Testis (tissue), 3 donors: ENCODE measurements around the gene CCDC194. TPM values are rescaled to one million over a fixed set of nuclear protein-coding genes. Genes with fewer than 3 reads are reported as not detected.

Experiments
- DNase-seq: peaks from one replicate; pipeline ENCODE4 v3.0.0-alpha.2; 2019
- H3K27ac ChIP-seq, 2 donors: fragments of 200-600 bp; sonication (generic); one replicate each; pipeline ENCODE4 v1.5.1; 2019
- H3K27me3 ChIP-seq: fragments of 200-600 bp; sonication (generic); one replicate; pipeline ENCODE4 v1.5.1; 2019
- H3K36me3 ChIP-seq: fragments of 200-600 bp; sonication (generic); one replicate; pipeline ENCODE4 v1.5.1; 2017; ENCODE audit warnings: low read depth; ENCODE audit errors: missing control alignments
- H3K4me1 ChIP-seq: fragments of 200-600 bp; sonication (generic); one replicate; pipeline ENCODE4 v1.5.1; 2019
- H3K4me3 ChIP-seq, 2 donors: fragments of 200-600 bp; sonication (generic); one replicate each; pipeline ENCODE4 v1.5.1; 2017 to 2019
- H3K9me3 ChIP-seq: fragments of 200-600 bp; sonication (generic); one replicate; pipeline ENCODE4 v1.5.1; 2017
- CTCF ChIP-seq, 3 experiments: fragments of 450-650 bp in 2 of 3; fragments of 200-600 bp in 1 of 3; sonication (generic) in 1 of 3; IDR thresholded peaks; one replicate each; pipeline ENCODE4 v1.5.1; 2016 to 2019; ENCODE audit warnings: antibody characterized with exemption in 3 of 3, mild to moderate bottlenecking in 2 of 3, moderate library complexity in 1 of 3
- POLR2A ChIP-seq: fragments of 450-650 bp; IDR thresholded peaks from one replicate; pipeline ENCODE4 v1.6.1; 2017; ENCODE audit warnings: antibody characterized with exemption, mild to moderate bottlenecking, moderate library complexity
- WGBS, 2 donors: methylation state at CpG; one replicate each; pipeline ENCODE4 v1.1.5; 2018; 5-methylcytosine and 5-hydroxymethylcytosine counted together
- intact Hi-C: fragments of 100-400 bp; cut with DNase I; formaldehyde crosslinking; loops from one replicate; pipeline ENCODE4 v1.15.1; 2023; ENCODE audit warnings: low total_unique reads
- polyA plus RNA-seq: library from polyadenylated mRNA; stranded (reverse); fragments of 350-450 nt; fragmentation: Illumina TruSeq; extraction: RNeasy Lipid Tissue Mini Kit (QIAGEN cat#74804); gene quantifications from one replicate; pipeline ENCODE4 v1.2.3, GENCODE V29; 2014; ENCODE audit warnings: low read depth, low replicate concordance; ENCODE audit not compliant: insufficient read depth
- total RNA-seq, 2 donors: library from RNA; depleted of rRNA; stranded (reverse); fragments of >200 nt; gene quantifications; one replicate each; pipeline ENCODE4 v1.2.3, GENCODE V29; 2016

Gene CCDC194
- total and polyA plus RNA-seq, 3 donors from 2014 or later, result 0.45 to 1.3 TPM; not detected in 1

GRCh38 chr19:17419154-17419620, 25.2 kb upstream of the CCDC194 start:
- Histone ChIP-seq H3K4me3 (peak overlapping the region; percentile 51 to 86), H3K9me3 (no peaks in the 10 kb centered on the region), H3K27me3 (no peaks in the 10 kb centered on the region), H3K4me1 (peaks cover 15% of the 10 kb centered on the region), H3K27ac (peak overlapping the region; percentile 63 to 93), H3K36me3 (no peaks in the 10 kb centered on the region)
- 3 to 8% methylated on average over 8 of the region's 8 CpGs for WGBS, 2 donors
- intact Hi-C loops, result no loop called here
- TF ChIP-seq POLR2A (no peak), CTCF (IDR thresholded peaks at IDR 0.05) (no peak)
- no peak for DNase-seq

DNA sequence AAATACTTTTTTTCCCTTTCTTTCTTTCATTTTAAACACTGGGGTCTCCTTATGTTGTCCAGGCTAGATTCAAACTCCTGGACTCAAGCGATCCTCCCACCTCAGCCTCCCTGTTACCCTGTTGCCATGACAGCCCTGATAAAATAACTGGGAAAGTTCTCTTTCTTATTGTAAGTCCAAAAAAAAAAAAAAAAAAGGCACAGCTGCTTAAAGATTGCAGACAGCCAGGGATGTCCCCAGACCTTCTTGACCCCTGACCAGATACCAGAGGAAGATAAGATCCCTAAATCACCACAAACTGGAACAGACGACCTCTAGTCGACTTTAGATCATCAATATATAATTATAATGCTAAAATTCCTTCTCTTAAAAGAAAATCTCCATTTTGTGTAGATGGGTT, 24.7 kb upstream of the CCDC194 start:
- peak overlapping the region in 1 of 2 donors; percentile 86 for H3K4me3 ChIP-seq
- intact Hi-C loops, result no loop called here
- no peaks in the 10 kb centered on the region for H3K36me3 ChIP-seq
- peaks cover 15% of the 10 kb centered on the region for H3K4me1 ChIP-seq
- H3K27me3 ChIP-seq, result no peaks in the 10 kb centered on the region
- TF ChIP-seq POLR2A, result no peak
- no peak for TF ChIP-seq CTCF (IDR thresholded peaks at IDR 0.05)
- 36 to 46% methylated on average over 3 of the region's 3 CpGs for WGBS, 2 donors
- no peak overlapping the region for H3K27ac ChIP-seq
- no peak for DNase-seq
- H3K9me3 ChIP-seq, result no peaks in the 10 kb centered on the region

GRCh38 chr19:17415121-17415520, 21.1 kb upstream of the CCDC194 start:
- intact Hi-C loops, result no loop called here
- Histone ChIP-seq H3K27me3 (no peaks in the 10 kb centered on the region), H3K27ac (peak overlapping the region; percentile 9 to 76), H3K4me3 (no peak overlapping the region), H3K4me1 (peaks cover 15% of the 10 kb centered on the region), H3K36me3 (no peaks in the 10 kb centered on the region), H3K9me3 (no peaks in the 10 kb centered on the region)
- 41 to 47% methylated on average over 6 of the region's 6 CpGs for WGBS, 2 donors
- DNase-seq, result no peak
- TF ChIP-seq POLR2A (no peak), CTCF (IDR thresholded peaks at IDR 0.05) (no peak)

DNA sequence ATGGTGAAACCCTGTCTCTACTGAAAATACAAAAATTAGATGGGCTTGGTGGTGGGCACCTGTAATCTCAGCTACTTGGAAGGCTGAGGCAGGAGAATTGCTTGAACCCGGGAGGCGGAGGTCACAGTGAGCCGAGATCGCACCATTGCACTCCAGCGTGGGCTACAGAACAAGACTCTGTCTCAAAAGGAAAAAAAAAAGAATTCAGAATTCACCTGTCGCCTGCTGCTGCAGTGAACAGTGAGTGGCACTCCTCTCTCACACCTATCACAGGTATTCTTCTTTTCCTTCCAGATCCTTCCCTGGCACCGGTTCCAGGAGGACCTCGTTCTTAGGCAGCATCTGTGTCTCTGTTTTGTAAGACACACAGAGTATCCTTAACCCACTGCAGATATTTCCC, 20.1 kb upstream of the CCDC194 start:
- 89% methylated on average over 8 of the region's 8 CpGs for WGBS, 2 donors
- DNase-seq, result no peak
- Histone ChIP-seq H3K36me3 (no peaks in the 10 kb centered on the region), H3K4me3 (no peak overlapping the region), H3K27ac (peak overlapping the region; percentile 9 to 76), H3K9me3 (no peaks in the 10 kb centered on the region), H3K4me1 (peaks cover 12% of the 10 kb centered on the region), H3K27me3 (no peaks in the 10 kb centered on the region)
- no peak for TF ChIP-seq CTCF (IDR thresholded peaks at IDR 0.05)
- no peak for TF ChIP-seq POLR2A
- intact Hi-C loops, result no loop called here

DNA sequence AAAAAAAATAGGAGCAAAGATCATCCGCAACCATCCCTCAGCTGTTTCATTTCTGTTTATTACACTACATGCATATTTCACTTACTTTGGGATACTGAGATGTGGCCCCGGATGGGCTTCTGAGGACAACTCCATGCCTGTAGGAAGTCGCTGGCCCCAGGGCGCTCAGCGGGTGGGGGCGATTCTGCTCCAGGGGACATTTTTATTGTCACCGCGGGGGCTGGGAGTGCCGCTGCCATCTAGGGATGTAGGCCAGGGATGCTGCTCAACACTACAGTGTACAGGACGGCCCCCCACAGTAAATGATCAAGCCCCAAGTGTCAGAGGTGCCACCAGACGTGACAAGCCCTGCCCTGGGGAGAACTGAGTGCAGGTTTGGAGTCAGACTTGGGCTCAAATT, 17.8 kb upstream of the CCDC194 start:
- intact Hi-C loops, result no loop called here
- H3K27ac ChIP-seq, result peak overlapping the region in 1 of 2 donors; percentile 36
- no peak for DNase-seq
- H3K4me3 ChIP-seq, result no peak overlapping the region
- no peaks in the 10 kb centered on the region for H3K27me3 ChIP-seq
- H3K9me3 ChIP-seq, result no peaks in the 10 kb centered on the region
- no peaks in the 10 kb centered on the region for H3K36me3 ChIP-seq
- 89 to 91% methylated on average over 11 of the region's 11 CpGs for WGBS, 2 donors
- peaks cover 8% of the 10 kb centered on the region for H3K4me1 ChIP-seq
- TF ChIP-seq POLR2A (no peak), CTCF (IDR thresholded peaks at IDR 0.05) (no peak)
